Endometrial microvascular endothelial cells (primary cell): ENCODE measurements around the gene VPS16. TPM values are rescaled to one million over a fixed set of nuclear protein-coding genes. Genes with fewer than 3 reads are reported as not detected.

Experiments used
- total RNA-seq: library from RNA; depleted of rRNA; stranded (reverse); fragments of >200 nt; gene quantifications from one replicate; pipeline ENCODE4 v1.2.3, GENCODE V29; 2015; ENCODE audit errors: inconsistent ontology term

Gene VPS16
- total RNA-seq, 1 donor from 2014 or later = 46.1 TPM

Other genes starting within 250 kb of the VPS16 start
- gene NOP56, start 188.1 kb upstream of the VPS16 start, total RNA-seq = 190 TPM
- 108 TPM for gene IDH3B, start 176.5 kb upstream of the VPS16 start, total RNA-seq
- gene EBF4, start 148.0 kb upstream of the VPS16 start, total RNA-seq = 0.37 TPM
- gene CPXM1, start 40.1 kb upstream of the VPS16 start, total RNA-seq = 0.93 TPM
- gene C20orf141, start 25.8 kb upstream of the VPS16 start, total RNA-seq = not detected
- gene TMEM239, start 24.4 kb upstream of the VPS16 start, total RNA-seq = not detected
- 13.0 TPM for gene PCED1A, start 90 bp upstream of the VPS16 start, total RNA-seq
- 53.5 TPM for gene PTPRA, start 32.7 kb downstream of the VPS16 start, total RNA-seq
- not detected for gene GNRH2, start 202.9 kb downstream of the VPS16 start, total RNA-seq
- 46.9 TPM for gene MRPS26, start 205.3 kb downstream of the VPS16 start, total RNA-seq
- gene OXT, start 230.9 kb downstream of the VPS16 start, total RNA-seq = not detected
- not detected for gene AVP, start 244.0 kb downstream of the VPS16 start, total RNA-seq